ENCODE results near the gene BTBD19. TPM values are rescaled to one million over a fixed set of nuclear protein-coding genes. Genes with fewer than 3 reads are reported as not detected.
"Not testable (repeated sequence)": the region's sequence is repeated elsewhere in the genome, so short reads cannot be mapped to it uniquely, and the experiment has no call there.

BTBD19 gene
- polyA plus RNA-seq, 1 donor, result 7.9 TPM

- DNase-seq, result no peak
These were observed 20.8 kb upstream of the BTBD19 start for GRCh38 chr1:44787506-44787905.

- DNase-seq, result no peak
These were observed 20.0 kb upstream of the BTBD19 start, which contains the start of gene BEST4 for GRCh38 chr1:44788120-44788860. Gene BEST4, minus strand, starts transcription at chr1:44788170. Its CDS starts 465 bp downstream, at chr1:44787705.

GRCh38 chr1:44790968-44791801, 17.1 kb upstream of the BTBD19 start:
- DNase-seq, result no peak

GRCh38 chr1:44792736-44793502, 15.4 kb upstream of the BTBD19 start:
- DNase-seq, result no peak

GRCh38 chr1:44797886-44798285, 10.4 kb upstream of the BTBD19 start:
- DNase-seq, result not testable (repeated sequence)

- DNase-seq, result no peak
These were observed 9.6 kb upstream of the BTBD19 start for GRCh38 chr1:44798481-44799365.

GRCh38 chr1:44799770-44800584, 8.3 kb upstream of the BTBD19 start, which contains the start of gene PLK3:
Gene PLK3, plus strand, starts transcription at chr1:44800377. Its CDS starts 87 bp downstream, at chr1:44800464.
- peak; percentile 98 for DNase-seq

GRCh38 chr1:44801491-44802305, 6.6 kb upstream of the BTBD19 start:
- no peak for DNase-seq

- DNase-seq, result no peak
These were observed 5.8 kb upstream of the BTBD19 start for GRCh38 chr1:44802306-44803061.

GRCh38 chr1:44803062-44803311, 5.3 kb upstream of the BTBD19 start:
- no peak for DNase-seq

- DNase-seq, result no peak
These were observed 4.8 kb upstream of the BTBD19 start for GRCh38 chr1:44803312-44804095.

GRCh38 chr1:44805311-44806024, 2.9 kb upstream of the BTBD19 start:
- DNase-seq, result no peak

- DNase-seq, result no peak
These were observed 2.2 kb upstream of the BTBD19 start for GRCh38 chr1:44806025-44806703.

GRCh38 chr1:44806704-44807363, 1.5 kb upstream of the BTBD19 start, which contains the start of gene DYNLT4:
Gene DYNLT4, minus strand, starts transcription at chr1:44807351. Its CDS starts 683 bp downstream, at chr1:44806668.
- DNase-seq, result no peak

- peak; percentile 95 for DNase-seq
These were observed 810 bp upstream of the BTBD19 start for GRCh38 chr1:44807364-44808062.
